Choroid plexus epithelial cell (primary cell): ENCODE measurements around the gene COL6A1.

Experiments used
- DNase-seq: peaks from one replicate; pipeline ENCODE4 v3.0.0-alpha.2; 2010; ENCODE audit warnings: low read depth
- H3K4me3 ChIP-seq: 2 replicates; pipeline ENCODE4 v1.5.1; 2011; ENCODE audit warnings: low read depth, mild to moderate bottlenecking, control low read depth, low read length, moderate library complexity
- CTCF ChIP-seq: conservative IDR thresholded peaks from 2 replicates; pipeline ENCODE4 v1.5.1; 2011; ENCODE audit warnings: low read depth, mild to moderate bottlenecking, control low read depth, inconsistent platforms, low read length, moderate library complexity

COL6A1 gene

DNA sequence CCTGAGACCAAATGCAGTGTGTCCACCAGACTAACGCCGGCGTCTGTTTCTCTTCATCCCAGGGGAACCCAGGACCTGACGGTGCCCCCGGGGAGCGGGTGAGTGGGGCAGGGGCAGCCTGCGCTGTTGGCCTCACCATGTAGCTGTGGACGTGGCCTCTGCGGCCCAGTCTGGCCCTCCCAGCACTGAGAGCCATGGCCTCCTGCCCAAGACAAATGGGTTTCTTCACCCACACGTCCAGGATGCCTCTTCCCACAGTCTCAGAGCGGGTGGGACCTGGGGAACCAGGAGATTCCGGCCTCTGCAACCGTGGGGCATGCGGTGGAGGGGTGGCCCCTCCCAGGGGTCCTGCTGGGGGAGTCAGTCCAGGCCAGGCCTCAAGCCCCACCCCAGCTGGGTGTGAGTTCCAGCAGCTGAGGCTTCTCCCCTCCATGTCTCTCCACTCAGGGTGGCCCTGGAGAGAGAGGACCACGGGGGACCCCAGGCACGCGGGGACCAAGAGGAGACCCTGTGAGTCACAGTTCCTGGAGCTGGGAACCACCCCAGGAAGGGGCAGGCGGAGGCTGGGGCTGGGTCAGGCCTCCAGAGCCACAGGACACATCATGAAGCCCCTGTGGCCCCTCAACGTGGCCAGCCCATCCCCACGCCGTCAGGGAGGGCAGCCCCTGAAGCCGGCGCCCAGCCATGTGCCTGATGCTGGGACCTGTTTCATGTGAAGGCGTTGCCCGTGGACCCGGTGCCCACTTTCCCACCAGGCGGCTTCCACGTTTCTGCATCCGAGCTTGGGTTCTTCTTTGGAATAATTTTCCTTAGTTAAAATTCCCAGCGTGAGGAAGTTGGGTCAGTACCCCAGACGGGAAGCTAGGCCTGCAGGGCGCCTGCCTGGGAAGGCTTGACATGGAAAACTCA, 11.0 kb downstream of the COL6A1 start:
- no peak overlapping the region for H3K4me3 ChIP-seq
- DNase-seq, result no peak

GRCh38 chr21:45993210-45994085, 11.9 kb downstream of the COL6A1 start:
- no peak overlapping the region for H3K4me3 ChIP-seq
- DNase-seq, result no peak
- TF ChIP-seq CTCF, result no peak

More for the DNA sequence above, 11.0 kb downstream of the COL6A1 start:
- no peak for TF ChIP-seq CTCF

- TF ChIP-seq CTCF, result no peak
- DNase-seq, result peak; percentile 44
Measured at GRCh38 chr21:45994086-45994661, 12.6 kb downstream of the COL6A1 start.

GRCh38 chr21:45994759-45995685, 13.5 kb downstream of the COL6A1 start:
- no peak for TF ChIP-seq CTCF
- DNase-seq, result no peak
- no peak overlapping the region for H3K4me3 ChIP-seq

More at GRCh38 chr21:45994086-45994661, 12.6 kb downstream of the COL6A1 start:
- no peak overlapping the region for H3K4me3 ChIP-seq

DNA sequence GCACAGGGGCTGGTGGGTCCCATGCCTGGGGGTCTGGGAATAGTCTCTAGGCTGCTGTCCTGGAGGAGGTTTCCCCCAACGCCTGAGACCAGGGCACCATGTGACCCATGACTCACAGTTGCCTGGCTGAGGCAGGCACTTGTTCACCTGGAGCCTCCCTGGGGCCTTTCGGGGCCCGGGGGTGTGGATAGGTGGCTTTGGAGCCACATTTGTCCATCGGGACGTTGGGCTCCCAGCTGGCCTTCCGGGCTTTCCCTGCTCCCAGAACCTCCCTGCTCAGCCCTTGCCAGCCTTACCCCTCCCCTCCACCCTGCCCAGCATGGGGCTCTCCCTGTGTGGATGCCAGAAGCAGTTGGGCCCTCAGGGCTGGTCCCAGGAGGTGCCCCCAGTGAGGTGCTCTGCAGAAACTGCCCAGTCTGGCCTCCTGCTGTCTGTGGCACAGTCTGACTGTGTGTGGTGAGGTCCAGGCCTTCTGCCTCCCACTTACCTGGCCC, 14.2 kb downstream of the COL6A1 start:
- no peak for TF ChIP-seq CTCF
- peak; percentile 23 for DNase-seq
- H3K4me3 ChIP-seq, result no peak overlapping the region
